Neural cell (in vitro differentiated cells): Measurements from ENCODE around the gene QSER1.

ENCODE experiments used
- EP300 ChIP-seq: fragments of 450-650 bp; conservative IDR thresholded peaks from 2 replicates; pipeline ENCODE4 v1.6.1; 2014; ENCODE audit warnings: antibody characterized with exemption, mild to moderate bottlenecking, moderate library complexity; ENCODE audit not compliant: poor library complexity, severe bottlenecking
- EZH2 ChIP-seq: fragments of 200-600, 300-800 bp; shearing (Covaris generic), sonication (generic); IDR thresholded peaks from 2 replicates; pipeline ENCODE4 v1.6.1; 2014; ENCODE audit warnings: antibody characterized with exemption, low read length, borderline replicate concordance, mild to moderate bottlenecking; ENCODE audit not compliant: insufficient read depth, poor library complexity, severe bottlenecking
- TAF1 ChIP-seq: IDR thresholded peaks from 2 replicates; pipeline ENCODE4 v1.6.1; 2012; ENCODE audit warnings: low read depth
- TF ChIP-seq, protein P1 (sequence below): fragments of 450-650 bp; IDR thresholded peaks from 2 replicates; pipeline ENCODE4 v1.5.1; 2014; ENCODE audit warnings: antibody characterized with exemption, mild to moderate bottlenecking, moderate library complexity; ENCODE audit not compliant: poor library complexity, severe bottlenecking

GRCh38 chr11:32916994-32917393, 24.4 kb downstream of the QSER1 start:
- TF ChIP-seq, protein P1, sequence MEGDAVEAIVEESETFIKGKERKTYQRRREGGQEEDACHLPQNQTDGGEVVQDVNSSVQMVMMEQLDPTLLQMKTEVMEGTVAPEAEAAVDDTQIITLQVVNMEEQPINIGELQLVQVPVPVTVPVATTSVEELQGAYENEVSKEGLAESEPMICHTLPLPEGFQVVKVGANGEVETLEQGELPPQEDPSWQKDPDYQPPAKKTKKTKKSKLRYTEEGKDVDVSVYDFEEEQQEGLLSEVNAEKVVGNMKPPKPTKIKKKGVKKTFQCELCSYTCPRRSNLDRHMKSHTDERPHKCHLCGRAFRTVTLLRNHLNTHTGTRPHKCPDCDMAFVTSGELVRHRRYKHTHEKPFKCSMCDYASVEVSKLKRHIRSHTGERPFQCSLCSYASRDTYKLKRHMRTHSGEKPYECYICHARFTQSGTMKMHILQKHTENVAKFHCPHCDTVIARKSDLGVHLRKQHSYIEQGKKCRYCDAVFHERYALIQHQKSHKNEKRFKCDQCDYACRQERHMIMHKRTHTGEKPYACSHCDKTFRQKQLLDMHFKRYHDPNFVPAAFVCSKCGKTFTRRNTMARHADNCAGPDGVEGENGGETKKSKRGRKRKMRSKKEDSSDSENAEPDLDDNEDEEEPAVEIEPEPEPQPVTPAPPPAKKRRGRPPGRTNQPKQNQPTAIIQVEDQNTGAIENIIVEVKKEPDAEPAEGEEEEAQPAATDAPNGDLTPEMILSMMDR, result no peak
- TF ChIP-seq EP300 (no peak), EZH2 (no peak), TAF1 (no peak)
